HepG2 (cell line): ENCODE data around the gene FBXL13. TPM values are rescaled to one million over a fixed set of nuclear protein-coding genes. Genes with fewer than 3 reads are reported as not detected.

Experiments
- ATAC-seq: fragments of 200-7000 bp; cut with Tn5 transposase; 3 replicates; pipeline ENCODE4 v1.9.1; 2020; ENCODE audit warnings: mild to moderate bottlenecking, moderate library complexity
- BruUV-seq: library from RNA; stranded (reverse); fragments of 400-500 nt; replicated peaks from 2 replicates; lab custom pipeline; 2021; lab: Mats Ljungman, UMichigan
- CTCF ChIA-PET: fragments of 300-600 bp; formaldehyde crosslinking; extraction: SDS; loops from one replicate; lab custom pipeline; 2021; ENCODE audit warnings: low total read pairs, inconsistent platforms, low intra/inter-chr PET ratio; lab: Yijun Ruan, JAX
- POLR2A ChIA-PET: fragments of 350-600 bp; sonication (Branson Sonifier 250); formaldehyde crosslinking; loops from one replicate; lab custom pipeline; 2020; ENCODE audit warnings: antibody characterized with exemption, inconsistent platforms; lab: Yijun Ruan, JAX
- DNase-seq: peaks from one replicate; pipeline ENCODE4 v3.0.0-alpha.2; 2015; ENCODE audit warnings: low spot score
- FAIRE-seq: peaks from 3 replicates; lab custom pipeline; 2011; peaks lifted over from hg19 to GRCh38; lab: Jason Lieb, UNC
- H2AFZ ChIP-seq: one replicate; pipeline ENCODE4 v1.6.1; 2011; ENCODE audit warnings: low read length, inconsistent platforms
- H3K27ac ChIP-seq: fragments of 300-600 bp; 3 replicates; pipeline ENCODE4 v1.8.0; 2011; ENCODE audit warnings: mixed run types, mild to moderate bottlenecking, mixed read lengths, low read length, inconsistent platforms; ENCODE audit not compliant: insufficient read depth; ENCODE audit errors: extremely low read length
- H3K27me3 ChIP-seq, 2 experiments: fragments of 200-600 bp in 1 of 2; 2 replicates in 1 of 2; 3 replicates in 1 of 2; pipeline versions ENCODE4 v1.6.0 to v1.8.0; 2011; ENCODE audit warnings: low read length in 2 of 2, mild to moderate bottlenecking in 2 of 2, moderate library complexity in 2 of 2, inconsistent platforms in 1 of 2; ENCODE audit not compliant: insufficient read depth in 2 of 2, control insufficient read depth in 1 of 2
- H3K36me3 ChIP-seq, 2 experiments: fragments of 200-600 bp in 1 of 2; replicated peaks in 1 of 2; 2 replicates in 1 of 2; 3 replicates in 1 of 2; pipeline versions ENCODE4 v1.5.1 to v1.8.0; 2011; ENCODE audit warnings: low read length in 2 of 2, inconsistent platforms in 1 of 2; ENCODE audit not compliant: insufficient read depth in 2 of 2, control insufficient read depth in 1 of 2
- H3K4me1 ChIP-seq: 2 replicates; pipeline ENCODE4 v1.5.1; 2012; ENCODE audit warnings: low read length, inconsistent platforms; ENCODE audit not compliant: insufficient read depth
- H3K4me2 ChIP-seq: 2 replicates; pipeline ENCODE4 v1.6.0; 2011; ENCODE audit warnings: low read depth, low read length, inconsistent platforms
- H3K4me3 ChIP-seq, 3 experiments: fragments of 200-600 bp in 1 of 3; sonication (generic), shearing (Covaris generic) in 1 of 3; replicated peaks in 1 of 3; 2 replicates each; pipeline ENCODE4 v1.5.1; 2011 to 2016; ENCODE audit warnings: low read length in 3 of 3, inconsistent platforms in 2 of 3, low read depth in 2 of 3, mild to moderate bottlenecking in 2 of 3, control low read depth in 1 of 3, mixed read lengths in 1 of 3; ENCODE audit not compliant: insufficient read depth in 1 of 3
- H3K79me2 ChIP-seq: one replicate; pipeline ENCODE4 v1.6.1; 2011; ENCODE audit warnings: low read length, inconsistent platforms; ENCODE audit not compliant: insufficient read depth
- H3K9ac ChIP-seq: 2 replicates; pipeline ENCODE4 v1.6.0; 2011; ENCODE audit warnings: mild to moderate bottlenecking, low read depth, low read length, inconsistent platforms; ENCODE audit not compliant: insufficient read depth
- H3K9me3 ChIP-seq: 2 replicates; pipeline ENCODE4 v1.5.1; 2012; ENCODE audit warnings: mild to moderate bottlenecking, low read length
- H4K20me1 ChIP-seq: 2 replicates; pipeline ENCODE4 v1.6.0; 2011; ENCODE audit warnings: inconsistent platforms, mild to moderate bottlenecking, low read length, moderate library complexity; ENCODE audit not compliant: insufficient read depth
- DRAP1 ChIP-seq: IDR thresholded peaks from 2 replicates; pipeline ENCODE4 v1.6.1; 2016; ENCODE audit warnings: missing genetic modification reagents, missing compliant biosample characterization
- MTF1 ChIP-seq: sonication (generic); formaldehyde crosslinking; IDR thresholded peaks from 2 replicates; pipeline ENCODE4 v1.5.0; 2020; ENCODE audit warnings: missing genetic modification reagents
- PREB ChIP-seq: sonication (generic); formaldehyde crosslinking; IDR thresholded peaks from 2 replicates; pipeline ENCODE4 v1.4.0; 2020; ENCODE audit warnings: missing genetic modification reagents
- ZNF142 ChIP-seq: sonication (generic); formaldehyde crosslinking; IDR thresholded peaks from 2 replicates; pipeline ENCODE4 v1.4.0; 2020; ENCODE audit warnings: missing genetic modification reagents
- ZNF17 ChIP-seq: sonication (generic); formaldehyde crosslinking; IDR thresholded peaks from 2 replicates; pipeline ENCODE4 v1.5.0; 2020; ENCODE audit warnings: mild to moderate bottlenecking, missing genetic modification reagents
- ZNF570 ChIP-seq: sonication (generic); formaldehyde crosslinking; IDR thresholded peaks from 2 replicates; pipeline ENCODE4 v1.4.0; 2020; ENCODE audit warnings: mild to moderate bottlenecking, missing genetic modification reagents, borderline replicate concordance
- WGBS: methylation state at CpG from one replicate; pipeline ENCODE4 v1.1.6; 2017; ENCODE audit warnings: low lambda C conversion rate; 5-methylcytosine and 5-hydroxymethylcytosine counted together
- in situ Hi-C: cut with HindIII; loops from 2 replicates; pipeline ENCODE4 v1.10.0; 2017; ENCODE audit warnings: low pct_unique_long_range_greater_than_20kb; ENCODE audit not compliant: extremely low pct_ligation_motif_present
- intact Hi-C: fragments of 100-400 bp; cut with micrococcal nuclease; formaldehyde crosslinking; loops from one replicate; pipeline ENCODE4 v1.10.0; 2022; ENCODE audit not compliant: unreplicated experiment
- polyA plus RNA-seq, 8 experiments: library from polyadenylated mRNA; depleted of rRNA in 3 of 8; stranded (reverse) in 7 of 8; unstranded in 1 of 8; fragments of >200 nt; fragmentation: Illumina TruSeq in 4 of 8; extraction: Trizol in 4 of 8; gene quantifications; 2 replicates each; pipeline versions ENCODE4 v1.2.1 to v1.2.3, GENCODE V29; 2011 to 2016; ENCODE audit warnings: low read depth in 4 of 8, missing spikeins in 1 of 8, mixed read lengths in 1 of 8; ENCODE audit not compliant: insufficient read depth in 1 of 8
- total RNA-seq, 5 experiments: library from RNA; depleted of rRNA; stranded (reverse); fragments of >200 nt; fragmentation: Illumina TruSeq; extraction: Trizol; gene quantifications; 2 replicates each; pipeline ENCODE4 v1.2.3, GENCODE V29; 2016; ENCODE audit warnings: low read depth in 1 of 5

FBXL13 gene
- total and polyA plus RNA-seq, 2 of the 13 experiments (the other 11 are each of a cell fraction or from before 2014, with no cell fraction given), result 0.24 to 0.77 TPM

- TF ChIP-seq DRAP1 (CRISPR knock-in tag) (no peak), MTF1 (CRISPR knock-in tag) (no peak), ZNF17 (CRISPR knock-in tag) (no peak)
Observed at GRCh38 chr7:102934239-102934638, 140.4 kb downstream of the FBXL13 start (continued).

- H3K27me3 ChIP-seq, result no peaks in the 10 kb centered on the region; a peak in 1 of 5 replicates
- no peaks in the 10 kb centered on the region for H3K79me2 ChIP-seq
- no peak overlapping the region for H3K4me3 ChIP-seq
- no peak for DNase-seq
- no peaks in the 10 kb centered on the region for H3K4me1 ChIP-seq
- no peak for TF ChIP-seq ZNF142
- no peak for TF ChIP-seq ZNF570 (CRISPR knock-in tag)
- no peak for TF ChIP-seq PREB (CRISPR knock-in tag)
- TF ChIP-seq, all 625 proteins: peak for 0
- in situ Hi-C loops, result no loop called here
- BruUV-seq, result no TSS peak
- no peaks in the 10 kb centered on the region for H3K36me3 ChIP-seq
- intact Hi-C loops, result no loop called here
- ChIA-PET POLR2A (no interaction called here), CTCF (no interaction called here)
- H3K27ac ChIP-seq, result no peak overlapping the region
- ATAC-seq, result no peak
- no peaks in the 10 kb centered on the region for H4K20me1 ChIP-seq
- H3K9ac ChIP-seq, result no peak overlapping the region
- no peaks in the 10 kb centered on the region for H3K9me3 ChIP-seq
- no peak overlapping the region for H3K4me2 ChIP-seq
- WGBS, result 78% methylated on average over 15 of the region's 15 CpGs
- FAIRE-seq, result no peak
- H2AFZ ChIP-seq, result no peak overlapping the region
Observed at GRCh38 chr7:102933763-102934162, 140.8 kb downstream of the FBXL13 start.
